ENCODE data around the gene LTBP1.
"Not testable (repeated sequence)": the region's sequence is repeated elsewhere in the genome, so short reads cannot be mapped to it uniquely, and the experiment has no call there.

LTBP1 gene

DNA sequence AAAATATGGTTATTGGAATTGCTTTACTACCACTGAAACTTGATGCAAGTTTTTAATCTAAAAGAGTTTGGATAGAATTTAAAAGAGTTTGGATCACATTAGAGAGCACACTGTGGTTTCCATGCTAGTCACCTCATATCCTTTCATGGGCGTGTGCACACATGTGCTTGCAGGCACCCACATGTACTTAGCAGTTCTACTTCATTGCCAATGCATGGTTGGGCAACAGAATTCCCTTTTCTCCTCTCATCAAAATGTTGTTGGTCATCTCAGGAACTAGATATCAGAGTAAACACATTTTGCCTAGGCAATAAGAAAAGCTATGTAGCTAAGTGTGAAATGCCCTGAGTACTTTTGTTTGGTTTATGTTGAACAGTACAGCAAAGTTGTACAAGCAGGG is 275.6 kb downstream of the LTBP1 start:
- no peak for DNase-seq (ENCODE audit: low read depth)
- TF ChIP-seq, protein P1, sequence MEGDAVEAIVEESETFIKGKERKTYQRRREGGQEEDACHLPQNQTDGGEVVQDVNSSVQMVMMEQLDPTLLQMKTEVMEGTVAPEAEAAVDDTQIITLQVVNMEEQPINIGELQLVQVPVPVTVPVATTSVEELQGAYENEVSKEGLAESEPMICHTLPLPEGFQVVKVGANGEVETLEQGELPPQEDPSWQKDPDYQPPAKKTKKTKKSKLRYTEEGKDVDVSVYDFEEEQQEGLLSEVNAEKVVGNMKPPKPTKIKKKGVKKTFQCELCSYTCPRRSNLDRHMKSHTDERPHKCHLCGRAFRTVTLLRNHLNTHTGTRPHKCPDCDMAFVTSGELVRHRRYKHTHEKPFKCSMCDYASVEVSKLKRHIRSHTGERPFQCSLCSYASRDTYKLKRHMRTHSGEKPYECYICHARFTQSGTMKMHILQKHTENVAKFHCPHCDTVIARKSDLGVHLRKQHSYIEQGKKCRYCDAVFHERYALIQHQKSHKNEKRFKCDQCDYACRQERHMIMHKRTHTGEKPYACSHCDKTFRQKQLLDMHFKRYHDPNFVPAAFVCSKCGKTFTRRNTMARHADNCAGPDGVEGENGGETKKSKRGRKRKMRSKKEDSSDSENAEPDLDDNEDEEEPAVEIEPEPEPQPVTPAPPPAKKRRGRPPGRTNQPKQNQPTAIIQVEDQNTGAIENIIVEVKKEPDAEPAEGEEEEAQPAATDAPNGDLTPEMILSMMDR (IDR thresholded peaks at IDR 0.05; ENCODE audit: low read depth, low read length, missing control alignments) = no peak
- in situ Hi-C loops (cut with HindIII; ENCODE audit: low sequenced_read_pairs) = no loop called here
- no peak overlapping the region for H3K4me3 ChIP-seq (ENCODE audit: low read depth, low read length)

DNA sequence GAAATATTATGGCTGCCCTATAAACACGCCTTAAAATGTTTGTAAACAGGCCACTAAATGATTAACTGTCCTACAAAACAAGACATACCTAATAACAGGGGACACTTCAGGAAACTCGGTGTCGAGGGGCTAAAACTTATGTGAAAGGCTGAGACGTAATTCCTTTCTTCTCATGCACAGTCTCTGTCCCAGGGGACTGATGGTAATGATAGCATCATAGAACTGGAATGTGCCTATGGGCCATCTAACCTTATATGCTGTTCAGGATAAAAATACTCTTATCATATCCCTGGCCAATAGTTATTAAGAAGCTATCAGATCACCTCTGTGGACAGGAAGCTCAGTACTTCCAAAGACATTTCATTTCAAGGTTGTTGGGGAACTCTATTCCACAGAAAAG is 277.1 kb downstream of the LTBP1 start:
- in situ Hi-C loops (cut with HindIII; ENCODE audit: low sequenced_read_pairs) = no loop called here
- DNase-seq (ENCODE audit: low read depth) = no peak
- TF ChIP-seq, protein P1 (IDR thresholded peaks at IDR 0.05; ENCODE audit: low read depth, low read length, missing control alignments) = no peak
- H3K4me3 ChIP-seq (ENCODE audit: low read depth, low read length) = no peak overlapping the region

DNA sequence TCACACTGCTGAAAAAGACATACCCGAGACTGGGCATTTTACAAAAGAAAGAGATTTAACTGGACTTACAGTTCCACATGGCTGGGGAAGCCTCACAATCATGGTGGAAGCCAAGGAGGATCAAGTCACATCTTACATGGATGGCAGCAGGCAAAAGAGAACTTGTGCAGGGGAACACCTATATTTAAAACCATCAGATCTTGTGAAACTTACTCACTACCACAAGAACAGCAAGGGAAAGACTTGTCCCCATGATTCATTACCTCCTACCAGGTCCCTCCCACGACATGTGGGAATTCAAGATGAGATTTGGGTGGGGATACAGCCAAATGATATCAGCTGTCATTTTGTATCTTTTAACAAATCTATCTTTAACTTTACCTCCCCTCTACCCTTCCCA is 278.6 kb downstream of the LTBP1 start:
- no peak for DNase-seq (ENCODE audit: low read depth)
- TF ChIP-seq, protein P1 (IDR thresholded peaks at IDR 0.05; ENCODE audit: low read depth, low read length, missing control alignments) = no peak
- in situ Hi-C loops (cut with HindIII; ENCODE audit: low sequenced_read_pairs) = no loop called here

DNA sequence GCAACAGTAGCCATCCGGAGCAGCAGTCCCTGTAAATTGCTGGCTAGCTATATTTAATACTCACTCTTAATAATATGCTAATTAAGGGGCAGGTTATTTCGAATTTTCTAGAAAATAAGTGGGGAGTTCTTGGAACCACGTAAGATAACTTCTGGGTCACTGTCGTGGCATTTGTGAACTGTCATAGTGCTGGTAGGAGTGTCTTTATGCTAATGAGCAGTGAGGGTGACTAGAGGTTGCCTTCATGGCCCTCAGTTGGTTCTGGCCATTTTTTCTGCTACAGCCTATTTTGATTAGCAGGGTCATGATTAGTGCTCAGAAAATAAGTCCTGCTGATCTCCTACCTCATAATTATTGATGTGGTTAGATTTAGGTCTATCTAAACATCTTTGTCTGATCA is 279.8 kb downstream of the LTBP1 start:
- no peak for DNase-seq (ENCODE audit: low read depth)
- no peak overlapping the region for H3K4me3 ChIP-seq (ENCODE audit: low read depth, low read length)
- in situ Hi-C loops (cut with HindIII; ENCODE audit: low sequenced_read_pairs) = no loop called here
- TF ChIP-seq, protein P1 (IDR thresholded peaks at IDR 0.05; ENCODE audit: low read depth, low read length, missing control alignments) = no peak

More for the DNA sequence above, 278.6 kb downstream of the LTBP1 start:
- H3K4me3 ChIP-seq (ENCODE audit: low read depth, low read length) = no peak overlapping the region

GRCh38 chr2:33229646-33230045 is 282.9 kb downstream of the LTBP1 start:
- no peak for DNase-seq (ENCODE audit: low read depth)
- TF ChIP-seq, protein P1 (IDR thresholded peaks at IDR 0.05; ENCODE audit: low read depth, low read length, missing control alignments) = no peak
- no peak overlapping the region for H3K4me3 ChIP-seq (ENCODE audit: low read depth, low read length)
- in situ Hi-C loops (cut with HindIII; ENCODE audit: low sequenced_read_pairs) = no loop called here

DNA sequence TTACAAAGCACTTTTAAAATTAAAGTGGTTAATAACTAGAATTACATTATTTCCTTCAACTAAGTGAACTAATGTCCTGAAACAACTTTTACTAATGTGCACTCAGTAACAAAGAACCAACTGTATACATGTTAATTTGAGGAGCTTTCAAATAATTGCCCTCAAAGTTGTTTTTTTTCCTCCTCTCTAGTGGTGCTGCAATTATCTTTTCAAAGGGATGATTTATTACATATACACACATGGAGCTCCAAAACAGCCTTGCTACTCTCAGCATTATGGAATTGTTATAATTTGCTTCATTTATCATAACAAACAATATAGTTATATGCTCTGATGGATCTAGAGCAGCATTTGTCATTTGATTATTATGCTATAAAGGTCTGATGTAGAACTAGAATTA is 283.4 kb downstream of the LTBP1 start:
- no peak for DNase-seq (ENCODE audit: low read depth)
- H3K4me3 ChIP-seq (ENCODE audit: low read depth, low read length) = no peak overlapping the region
- in situ Hi-C loops (cut with HindIII; ENCODE audit: low sequenced_read_pairs) = no loop called here
- TF ChIP-seq, protein P1 (IDR thresholded peaks at IDR 0.05; ENCODE audit: low read depth, low read length, missing control alignments) = no peak

DNA sequence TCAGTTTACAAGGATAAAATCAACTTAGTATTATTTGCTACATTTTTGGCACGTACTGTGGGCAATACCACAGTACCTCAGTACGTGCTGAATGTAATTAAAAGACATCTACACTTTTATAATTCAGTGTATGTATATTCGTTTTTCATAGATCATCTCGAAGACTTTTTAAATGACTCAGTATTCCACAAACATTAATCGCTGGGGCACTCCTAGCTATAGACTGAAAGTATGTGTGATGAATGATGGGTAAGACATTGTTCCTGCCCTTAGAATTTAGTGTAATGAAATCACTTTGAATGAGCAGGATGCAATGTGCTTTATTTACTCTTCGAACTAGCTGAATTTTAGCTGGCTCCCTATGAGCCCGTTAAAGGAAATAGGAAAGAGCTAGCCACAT is 284.1 kb downstream of the LTBP1 start:
- TF ChIP-seq, protein P1 (IDR thresholded peaks at IDR 0.05; ENCODE audit: low read depth, low read length, missing control alignments) = no peak
- DNase-seq (ENCODE audit: low read depth) = no peak
- H3K4me3 ChIP-seq (ENCODE audit: low read depth, low read length) = no peak overlapping the region
- in situ Hi-C loops (cut with HindIII; ENCODE audit: low sequenced_read_pairs) = no loop called here

GRCh38 chr2:33235559-33235958 is 288.8 kb downstream of the LTBP1 start:
- H3K4me3 ChIP-seq (ENCODE audit: low read depth, low read length); in situ Hi-C loops (cut with HindIII; ENCODE audit: low sequenced_read_pairs); DNase-seq (ENCODE audit: low read depth): not testable (repeated sequence)

All from astrocyte of the cerebellum (primary cell).